Esophagus mucosa (tissue), 1 donor: ENCODE measurements around the gene FHIT. TPM values are rescaled to one million over a fixed set of nuclear protein-coding genes. Genes with fewer than 3 reads are reported as not detected.

ENCODE experiments used
- ATAC-seq: fragments of 200-7000 bp; cut with Tn5 transposase; one replicate; pipeline ENCODE4 v1.9.1; 2020
- total RNA-seq: library from RNA; stranded (reverse); gene quantifications from one replicate; pipeline ENCODE4 v1.2.4, GENCODE V29; 2023
- donor health status: DM: yes; HTN: yes; CAD: no.

Gene FHIT
- total RNA-seq, 1 donor from 2014 or later, result 10.5 TPM

DNA sequence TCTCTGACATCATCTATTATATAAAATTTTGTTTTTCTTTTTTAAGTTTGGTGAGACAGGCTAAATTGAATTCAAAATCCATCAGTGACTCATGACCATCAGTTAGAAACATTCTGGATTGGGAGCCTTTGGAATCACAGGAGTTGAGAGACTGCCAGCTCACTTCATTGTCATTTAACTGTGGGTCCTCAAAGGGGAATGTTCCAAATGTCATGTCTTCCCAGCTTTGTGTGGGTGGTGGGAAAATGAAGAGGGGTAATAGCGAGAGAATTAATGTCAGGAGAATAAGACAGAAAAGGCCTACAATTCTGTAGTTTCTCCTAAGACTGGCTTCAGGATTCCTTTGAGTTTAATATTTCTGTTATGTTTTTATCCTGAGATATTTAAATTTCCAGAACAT lies 1051.9 kb downstream of the FHIT start:
- ATAC-seq, result no peak

- no peak for ATAC-seq
Observed at GRCh38 chr3:60198179-60198720, 1053.0 kb downstream of the FHIT start.

GRCh38 chr3:60192297-60193114 lies 1058.7 kb downstream of the FHIT start:
- ATAC-seq, result no peak

- no peak for ATAC-seq
Observed at GRCh38 chr3:60190073-60190472, 1061.2 kb downstream of the FHIT start.

GRCh38 chr3:60189304-60189703 lies 1061.9 kb downstream of the FHIT start:
- no peak for ATAC-seq

DNA sequence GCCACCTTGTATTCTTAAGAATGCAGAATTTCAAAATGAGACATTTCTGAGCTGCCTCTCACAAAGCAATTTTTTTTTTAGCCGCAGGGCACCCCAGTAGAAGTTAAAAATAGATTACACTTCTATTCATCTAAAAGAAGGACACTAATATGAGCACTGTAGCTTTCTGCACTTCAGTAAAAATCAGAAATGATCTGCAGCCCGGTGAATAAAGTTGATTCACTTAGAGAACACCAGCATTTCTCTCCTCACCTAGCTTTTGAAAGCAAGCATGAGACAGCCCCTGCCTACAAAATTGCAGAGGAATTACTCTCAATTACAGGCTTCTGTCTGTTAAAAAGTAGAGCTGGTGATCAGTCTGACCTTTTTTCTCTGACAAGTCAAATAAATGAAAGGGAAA lies 1062.4 kb downstream of the FHIT start:
- no peak for ATAC-seq

- no peak for ATAC-seq
Observed at GRCh38 chr3:60187343-60187742, 1063.9 kb downstream of the FHIT start.

DNA sequence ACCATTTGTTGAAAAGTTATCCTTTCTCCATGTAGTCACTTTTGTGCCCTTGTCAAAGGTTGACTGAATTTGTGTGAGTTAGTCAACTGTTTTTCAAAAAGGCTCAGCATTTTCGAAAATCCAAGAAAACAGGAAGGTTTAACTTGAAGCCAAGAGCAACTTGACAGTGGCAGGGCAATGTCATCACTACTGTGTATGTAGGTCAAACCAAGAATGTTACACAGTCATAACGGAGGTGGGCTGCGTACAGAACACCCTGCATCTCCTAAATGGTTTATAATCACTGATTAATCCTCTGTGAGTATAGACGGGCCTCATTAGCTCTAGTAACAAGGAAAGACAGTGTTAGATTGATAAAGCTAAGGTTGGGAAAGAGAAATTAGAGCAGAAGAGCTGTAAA lies 1064.9 kb downstream of the FHIT start:
- ATAC-seq, result no peak

DNA sequence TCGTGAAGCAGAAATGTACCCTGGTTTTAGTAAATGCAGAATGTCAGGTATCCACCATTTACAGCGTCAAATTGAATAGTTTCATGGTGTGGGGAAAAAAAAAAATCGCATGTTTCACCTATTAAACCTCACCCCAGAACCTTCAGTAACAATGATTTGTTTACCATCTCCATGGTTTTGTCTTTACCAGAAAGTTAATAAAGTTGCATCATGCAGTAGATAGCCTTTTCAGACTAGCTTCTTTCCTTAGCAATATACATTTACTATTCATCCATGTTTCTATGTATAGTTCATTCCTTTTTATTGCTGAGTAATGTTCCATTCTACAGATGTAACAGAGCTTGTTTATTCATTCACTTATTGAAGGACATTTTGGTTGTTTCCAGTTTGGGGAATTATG lies 1066.1 kb downstream of the FHIT start:
- ATAC-seq, result no peak

DNA sequence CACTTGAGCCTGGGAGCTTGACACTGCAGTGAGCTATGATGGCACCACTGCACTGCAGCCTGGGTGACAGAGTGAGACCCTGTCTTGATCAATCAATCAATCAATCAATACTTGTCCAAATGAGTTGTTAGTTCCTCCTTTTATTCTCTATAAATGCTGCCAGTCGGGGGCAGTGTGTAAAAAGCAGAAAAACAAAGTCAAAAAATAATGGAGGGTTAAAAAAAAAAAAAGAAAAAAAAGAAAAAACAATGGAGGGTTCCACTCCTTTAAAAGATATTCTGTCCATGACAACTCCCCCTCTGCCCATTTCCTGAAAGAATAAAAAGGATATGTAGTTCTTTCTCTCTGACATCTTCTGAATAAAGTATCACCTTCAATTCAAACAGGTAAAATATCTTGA lies 1068.6 kb downstream of the FHIT start:
- ATAC-seq, result no peak

- no peak for ATAC-seq
Observed at GRCh38 chr3:60178931-60179653, 1072.2 kb downstream of the FHIT start.

GRCh38 chr3:60177726-60178125 lies 1073.5 kb downstream of the FHIT start:
- ATAC-seq, result no peak

- ATAC-seq, result no peak
Observed at GRCh38 chr3:60176614-60177013, 1074.6 kb downstream of the FHIT start.

DNA sequence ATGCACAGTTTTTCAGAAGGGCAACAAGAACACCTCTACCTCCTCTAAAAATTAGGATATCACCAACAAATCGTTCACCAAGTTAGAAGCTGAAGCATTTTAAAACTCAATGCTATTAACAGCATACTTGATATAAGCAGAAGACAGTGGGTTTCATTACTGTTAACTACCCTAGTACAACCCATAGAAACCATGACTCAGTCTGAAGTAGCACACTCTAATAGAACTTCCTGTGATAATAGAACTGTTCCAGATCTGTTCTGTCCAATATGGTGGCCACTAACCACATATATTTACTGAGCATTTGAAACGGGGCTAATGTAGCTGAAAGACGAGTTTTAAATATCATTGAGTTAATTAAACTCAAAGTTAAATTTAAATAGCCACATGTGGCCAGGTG lies 1075.6 kb downstream of the FHIT start:
- no peak for ATAC-seq

GRCh38 chr3:60169755-60170154 lies 1081.5 kb downstream of the FHIT start:
- ATAC-seq, result no peak

GRCh38 chr3:60167186-60167585 lies 1084.1 kb downstream of the FHIT start:
- ATAC-seq, result no peak

GRCh38 chr3:60160822-60161748 lies 1090.2 kb downstream of the FHIT start:
- ATAC-seq, result no peak

GRCh38 chr3:60160111-60160821 lies 1091.0 kb downstream of the FHIT start:
- ATAC-seq, result no peak

GRCh38 chr3:60158035-60158434 lies 1093.2 kb downstream of the FHIT start:
- ATAC-seq, result no peak

- ATAC-seq, result no peak
Observed at GRCh38 chr3:60154011-60154410, 1097.2 kb downstream of the FHIT start.

GRCh38 chr3:60153221-60153999 lies 1097.8 kb downstream of the FHIT start:
- no peak for ATAC-seq
